Motor neuron (in vitro differentiated cells): ENCODE results near the gene OXT. TPM values are rescaled to one million over a fixed set of nuclear protein-coding genes. Genes with fewer than 3 reads are reported as not detected.
"Not testable (repeated sequence)": the region's sequence is repeated elsewhere in the genome, so short reads cannot be mapped to it uniquely, and the experiment has no call there.

Experiments
- ATAC-seq, 8 experiments: fragments of 200-7000 bp; cut with Tn5 transposase; replicated peaks in 6 of 8; 2 replicates each; pipeline ENCODE4 v1.8.0; 2021; ENCODE audit warnings: mild to moderate bottlenecking in 8 of 8, moderate library complexity in 8 of 8
- H3K27ac ChIP-seq, 2 donors: fragments of 250-450 bp; sonication (Bioruptor Pico); 2 replicates each; pipeline ENCODE4 v1.9.0; 2021; ENCODE audit warnings: antibody characterized with exemption in 2 of 2, mild to moderate bottlenecking in 2 of 2, moderate library complexity in 1 of 2
- H3K4me1 ChIP-seq, 2 donors: fragments of 250-450 bp; sonication (Bioruptor Pico); replicated peaks in 1 of 2; 2 replicates each; pipeline ENCODE4 v1.6.1; 2021; ENCODE audit warnings: antibody characterized with exemption in 2 of 2, mild to moderate bottlenecking in 2 of 2, moderate library complexity in 1 of 2
- H3K4me3 ChIP-seq, 5 donors: fragments of 250-450 bp; sonication (Bioruptor Pico); 2 replicates each; pipeline ENCODE4 v1.9.0; 2021; ENCODE audit warnings: antibody characterized with exemption in 5 of 5, mild to moderate bottlenecking in 5 of 5, moderate library complexity in 4 of 5
- WGBS, 10 experiments: fragments of 450-650 bp; shearing (Covaris generic); methylation state at CpG; one replicate each; pipeline ENCODE4 v1.0.0; 2022; 5-methylcytosine and 5-hydroxymethylcytosine counted together
- in situ Hi-C, 9 experiments: fragments of 400-800 bp; cut with MboI; loops; one replicate each; pipeline ENCODE4 v1.15.0; 2021; ENCODE audit warnings: low sequenced_read_pairs in 9 of 9, low pct_unique_long_range_greater_than_20kb in 2 of 9; ENCODE audit not compliant: unreplicated experiment in 9 of 9
- total RNA-seq, 8 experiments: library from RNA; unstranded; fragments of 300-600 nt; gene quantifications; 2 replicates each; pipeline versions ENCODE4 v1.2.3 to v1.2.4, GENCODE V29; 2022

The OXT gene
- total RNA-seq, 8 experiments from 2014 or later = not detected

GRCh38 chr20:3068075-3068474 lies 3.3 kb upstream of the OXT start:
- peak in 3 of 8 experiments; percentile 4 to 34 (median 13) for ATAC-seq
- no peak overlapping the region for H3K27ac ChIP-seq
- WGBS, 10 experiments = 19 to 100% (median 60%) methylated on average over 1 to 8 of the region's 8 CpGs; no CpG with 5 or more reads in 3 of the 10 experiments
- H3K4me1 ChIP-seq = no peaks in the 10 kb centered on the region
- no peak overlapping the region for H3K4me3 ChIP-seq
- in situ Hi-C loops = loop anchor here in 1 of 9 experiments (25.0 kb wide), 1 partner anchor 244 kb away; no protein-coding TSS in a partner anchor

GRCh38 chr20:3068986-3069900 lies 2.2 kb upstream of the OXT start:
- Histone ChIP-seq H3K4me1 (no peaks in the 10 kb centered on the region), H3K4me3 (no peak overlapping the region), H3K27ac (no peak overlapping the region)
- 0 to 90% (median 68%) methylated on average over 1 to 3 of the region's 8 CpGs; no CpG with 5 or more reads in 4 of the 10 experiments for WGBS, 10 experiments
- peak in 1 of 8 experiments; percentile 4 for ATAC-seq
- in situ Hi-C loops = loop anchor here in 1 of 9 experiments (25.0 kb wide), 1 partner anchor 243 kb away; no protein-coding TSS in a partner anchor

- 71 to 100% (median 100%) methylated on average over 1 to 4 of the region's 4 CpGs; no CpG with 5 or more reads in 4 of the 10 experiments for WGBS, 10 experiments
- no peak overlapping the region for H3K27ac ChIP-seq
- no peak for ATAC-seq
- H3K4me3 ChIP-seq = no peak overlapping the region
- in situ Hi-C loops = loop anchor here in 1 of 9 experiments (25.0 kb wide), 1 partner anchor 242 kb away; no protein-coding TSS in a partner anchor
- H3K4me1 ChIP-seq = no peaks in the 10 kb centered on the region
Measured at GRCh38 chr20:3070725-3071124, 695 bp upstream of the OXT start.

GRCh38 chr20:3071266-3071609 lies 182 bp upstream of the OXT start:
- in situ Hi-C loops = loop anchor here in 1 of 9 experiments (25.0 kb wide), 1 partner anchor 241 kb away; no protein-coding TSS in a partner anchor
- Histone ChIP-seq H3K4me1 (no peaks in the 10 kb centered on the region), H3K4me3 (no peak overlapping the region), H3K27ac (no peak overlapping the region)
- WGBS, 10 experiments = 83 to 100% methylated on average over 4 to 6 of the region's 16 CpGs; no CpG with 5 or more reads in 8 of the 10 experiments
- no peak for ATAC-seq

GRCh38 chr20:3072530-3073250 lies 1.3 kb downstream of the OXT start:
- in situ Hi-C loops = loop anchor here in 1 of 9 experiments (25.0 kb wide), 1 partner anchor 240 kb away; no protein-coding TSS in a partner anchor
- WGBS, 10 experiments = 0 to 100% (median 74%) methylated on average over 1 to 5 of the region's 22 CpGs; no CpG with 5 or more reads in 2 of the 10 experiments
- ATAC-seq = peak in 1 of 8 experiments; percentile 12
- H3K27ac ChIP-seq = no peak overlapping the region
- no peak overlapping the region for H3K4me3 ChIP-seq
- H3K4me1 ChIP-seq = no peaks in the 10 kb centered on the region

- in situ Hi-C loops = loop anchor here in 1 of 9 experiments (25.0 kb wide), 1 partner anchor 239 kb away; no protein-coding TSS in a partner anchor
- ATAC-seq = not testable (repeated sequence)
Measured at GRCh38 chr20:3073251-3073643, 1.8 kb downstream of the OXT start.

GRCh38 chr20:3074812-3075211 lies 3.4 kb downstream of the OXT start:
- no peaks in the 10 kb centered on the region for H3K4me1 ChIP-seq
- H3K4me3 ChIP-seq = no peak overlapping the region
- WGBS, 10 experiments = 33 to 100% (median 67%) methylated on average over 1 to 4 of the region's 6 CpGs; no CpG with 5 or more reads in 4 of the 10 experiments
- no peak overlapping the region for H3K27ac ChIP-seq
- in situ Hi-C loops = loop anchor here in 1 of 9 experiments (25.0 kb wide), 1 partner anchor 237 kb away; no protein-coding TSS in a partner anchor
- ATAC-seq = no peak

More at GRCh38 chr20:3073251-3073643, 1.8 kb downstream of the OXT start:
- H3K4me1 ChIP-seq, H3K4me3 ChIP-seq, H3K27ac ChIP-seq: not testable (repeated sequence)
- 20 to 100% (median 81%) methylated on average over 1 to 7 of the region's 8 CpGs; no CpG with 5 or more reads in 2 of the 10 experiments for WGBS, 10 experiments

- in situ Hi-C loops, H3K27ac ChIP-seq, H3K4me3 ChIP-seq, H3K4me1 ChIP-seq, ATAC-seq: not testable (repeated sequence)
- 60 to 100% (median 77%) methylated on average over 1 to 6 of the region's 6 CpGs; no CpG with 5 or more reads in 2 of the 10 experiments for WGBS, 10 experiments
Measured at GRCh38 chr20:3075315-3075714, 3.9 kb downstream of the OXT start.

GRCh38 chr20:3077618-3078134 lies 6.3 kb downstream of the OXT start:
- no peak overlapping the region for H3K4me3 ChIP-seq
- 0 to 89% (median 80%) methylated on average over 1 to 2 of the region's 4 CpGs; no CpG with 5 or more reads in 3 of the 10 experiments for WGBS, 10 experiments
- in situ Hi-C loops = no loop called here
- no peaks in the 10 kb centered on the region for H3K4me1 ChIP-seq
- H3K27ac ChIP-seq = no peak overlapping the region
- peak in 1 of 8 experiments; percentile 17 for ATAC-seq

GRCh38 chr20:3080939-3081388 lies 9.5 kb downstream of the OXT start:
- no peak overlapping the region for H3K4me3 ChIP-seq
- no peaks in the 10 kb centered on the region for H3K4me1 ChIP-seq
- no peak overlapping the region for H3K27ac ChIP-seq
- WGBS, 10 experiments = 0 to 100% (median 78%) methylated on average over 2 to 5 of the region's 6 CpGs; no CpG with 5 or more reads in 7 of the 10 experiments
- ATAC-seq = peak in 2 of 8 experiments; percentile 14 to 29
- in situ Hi-C loops = no loop called here

- no peak overlapping the region for H3K27ac ChIP-seq
- ATAC-seq = no peak
- 60 to 100% (median 85%) methylated on average over 1 to 4 of the region's 11 CpGs; no CpG with 5 or more reads in 5 of the 10 experiments for WGBS, 10 experiments
- in situ Hi-C loops = no loop called here
- no peaks in the 10 kb centered on the region for H3K4me1 ChIP-seq
- no peak overlapping the region for H3K4me3 ChIP-seq
Measured at GRCh38 chr20:3081641-3082040, 10.2 kb downstream of the OXT start.

- in situ Hi-C loops = no loop called here
- peak overlapping the region; percentile 17 to 22 (median 19) for H3K4me3 ChIP-seq
- WGBS, 10 experiments = 20% methylated on average over 1 of the region's 71 CpGs; no CpG with 5 or more reads in 9 of the 10 experiments
- H3K27ac ChIP-seq = no peak overlapping the region
- peak; percentile 69 to 83 (median 78) for ATAC-seq
- H3K4me1 ChIP-seq = no peaks in the 10 kb centered on the region
Measured at GRCh38 chr20:3082306-3082951, 11.0 kb downstream of the OXT start.
